Measurements from ENCODE around the gene CKS2.

- TF ChIP-seq CTCF (IDR thresholded peaks at IDR 0.05) (no peak), POLR2A (IDR thresholded peaks at IDR 0.05) (no peak)
Observed at GRCh38 chr9:89330513-89330912, 19.5 kb downstream of the CKS2 start.
